H9 (cell line): Measurements from ENCODE around the gene VPS39. TPM values are rescaled to one million over a fixed set of nuclear protein-coding genes. Genes with fewer than 3 reads are reported as not detected.

Experiments used
- DNase-seq: peaks from one replicate; pipeline ENCODE4 v3.0.0-alpha.2; 2017
- H2AFZ ChIP-seq: one replicate; pipeline ENCODE4 v1.6.1; 2013; ENCODE audit warnings: mild to moderate bottlenecking, low read length, control low read depth, moderate library complexity
- H2AK5ac ChIP-seq: 2 replicates; pipeline ENCODE4 v1.6.1; 2013; ENCODE audit warnings: low read length, control low read depth, mixed read lengths; ENCODE audit not compliant: insufficient read length
- H2BK120ac ChIP-seq: one replicate; pipeline ENCODE4 v1.6.1; 2013; ENCODE audit warnings: low read depth, mild to moderate bottlenecking, low read length, control low read depth, inconsistent platforms; ENCODE audit not compliant: poor library complexity, severe bottlenecking
- H2BK12ac ChIP-seq: 2 replicates; pipeline ENCODE4 v1.6.1; 2013; ENCODE audit warnings: low read length, control low read depth, mixed read lengths, low read depth; ENCODE audit not compliant: insufficient read length
- H2BK15ac ChIP-seq: 2 replicates; pipeline ENCODE4 v1.6.1; 2013; ENCODE audit warnings: low read depth, low read length, control low read depth
- H2BK20ac ChIP-seq: one replicate; pipeline ENCODE4 v1.6.1; 2013; ENCODE audit warnings: low read depth, mild to moderate bottlenecking, low read length, control low read depth, inconsistent platforms; ENCODE audit not compliant: poor library complexity, severe bottlenecking
- H2BK5ac ChIP-seq: 2 replicates; pipeline ENCODE4 v1.6.1; 2013; ENCODE audit warnings: low read length, control low read depth, mixed read lengths; ENCODE audit not compliant: insufficient read length
- H3K14ac ChIP-seq: 2 replicates; pipeline ENCODE4 v1.6.1; 2013; ENCODE audit warnings: low read length, control low read depth; ENCODE audit not compliant: insufficient read depth
- H3K18ac ChIP-seq: 2 replicates; pipeline ENCODE4 v1.6.1; 2013; ENCODE audit warnings: low read depth, mild to moderate bottlenecking, mixed read lengths, low read length, control low read depth; ENCODE audit not compliant: insufficient read length
- H3K23ac ChIP-seq: 2 replicates; pipeline ENCODE4 v1.6.1; 2013; ENCODE audit warnings: low read length, control low read depth, mixed read lengths, low read depth; ENCODE audit not compliant: insufficient read length
- H3K23me2 ChIP-seq: 2 replicates; pipeline ENCODE4 v1.6.1; 2013; ENCODE audit warnings: low read depth, mild to moderate bottlenecking, mixed read lengths, low read length, control low read depth; ENCODE audit not compliant: insufficient read length, poor library complexity, severe bottlenecking
- H3K27ac ChIP-seq: 2 replicates; pipeline ENCODE4 v1.5.1; 2013; ENCODE audit warnings: low read length, control low read depth, mixed read lengths, low read depth; ENCODE audit not compliant: insufficient read length
- H3K27me3 ChIP-seq: 2 replicates; pipeline ENCODE4 v1.6.1; 2013; ENCODE audit warnings: low read length, control low read depth, inconsistent platforms; ENCODE audit not compliant: insufficient read depth
- H3K4ac ChIP-seq: 2 replicates; pipeline ENCODE4 v1.6.1; 2013; ENCODE audit warnings: low read depth, mild to moderate bottlenecking, control low read depth, inconsistent platforms, low read length, moderate library complexity
- H3K4me1 ChIP-seq: 2 replicates; pipeline ENCODE4 v1.6.1; 2013; ENCODE audit warnings: low read length, control low read depth, inconsistent platforms; ENCODE audit not compliant: insufficient read depth
- H3K4me2 ChIP-seq: 2 replicates; pipeline ENCODE4 v1.6.1; 2013; ENCODE audit warnings: low read length, control low read depth, mixed read lengths; ENCODE audit not compliant: insufficient read length, insufficient read depth
- H3K56ac ChIP-seq: 2 replicates; pipeline ENCODE4 v1.6.1; 2013; ENCODE audit warnings: low read depth, mild to moderate bottlenecking, mixed read lengths, low read length, control low read depth; ENCODE audit not compliant: insufficient read length
- H3K79me1 ChIP-seq: 2 replicates; pipeline ENCODE4 v1.6.1; 2013; ENCODE audit warnings: low read depth, mild to moderate bottlenecking, moderate library complexity, low read length, control low read depth, inconsistent platforms; ENCODE audit not compliant: insufficient read depth, poor library complexity, severe bottlenecking
- H3K79me2 ChIP-seq: 2 replicates; pipeline ENCODE4 v1.6.1; 2013; ENCODE audit warnings: low read length, control low read depth, inconsistent platforms; ENCODE audit not compliant: insufficient read depth
- H3K9ac ChIP-seq: 2 replicates; pipeline ENCODE4 v1.6.1; 2013; ENCODE audit warnings: low read length, control low read depth, mixed read lengths; ENCODE audit not compliant: insufficient read length; ENCODE audit errors: extremely low read depth
- H3K9me3 ChIP-seq: one replicate; pipeline ENCODE4 v1.6.1; 2013; ENCODE audit warnings: low read depth, low read length, inconsistent platforms; ENCODE audit not compliant: control insufficient read depth
- H3T11ph ChIP-seq: one replicate; pipeline ENCODE4 v1.6.1; 2013; ENCODE audit warnings: mild to moderate bottlenecking, low read length, control low read depth, inconsistent platforms
- H4K20me1 ChIP-seq: one replicate; pipeline ENCODE4 v1.6.1; 2013; ENCODE audit not compliant: control insufficient read depth, insufficient read length, insufficient read depth
- H4K5ac ChIP-seq: 2 replicates; pipeline ENCODE4 v1.6.1; 2013; ENCODE audit warnings: low read depth, mild to moderate bottlenecking, mixed read lengths, low read length, control low read depth; ENCODE audit not compliant: insufficient read length
- H4K8ac ChIP-seq: replicated peaks from 2 replicates; pipeline ENCODE4 v1.6.1; 2013; ENCODE audit warnings: low read length, control low read depth, mixed read lengths, low read depth; ENCODE audit not compliant: insufficient read length
- H4K91ac ChIP-seq: 2 replicates; pipeline ENCODE4 v1.6.1; 2013; ENCODE audit warnings: low read depth, mild to moderate bottlenecking, moderate library complexity, mixed read lengths, low read length, control low read depth; ENCODE audit not compliant: insufficient read length
- H3K27ac Mint-ChIP-seq, 3 experiments: 2 replicates in 2 of 3; 3 replicates in 1 of 3; pipeline ENCODE4 v1.8.0; 2020 to 2021; ENCODE audit warnings: mixed read lengths in 3 of 3, mild to moderate bottlenecking in 1 of 3, moderate library complexity in 1 of 3
- H3K27me3 Mint-ChIP-seq: 2 replicates; pipeline ENCODE4 v1.8.0; 2021; ENCODE audit warnings: low read depth, mild to moderate bottlenecking, moderate library complexity, mixed read lengths
- H3K36me3 Mint-ChIP-seq, 3 experiments: 2 replicates in 2 of 3; 3 replicates in 1 of 3; pipeline ENCODE4 v1.8.0; 2020 to 2021; ENCODE audit warnings: low read depth in 3 of 3, mixed read lengths in 3 of 3; ENCODE audit not compliant: insufficient read depth in 1 of 3
- H3K4me1 Mint-ChIP-seq, 2 experiments: 2 replicates each; pipeline ENCODE4 v1.8.0; 2020; ENCODE audit warnings: mixed read lengths in 2 of 2
- H3K4me3 Mint-ChIP-seq, 2 experiments: 2 replicates in 1 of 2; 3 replicates in 1 of 2; pipeline ENCODE4 v1.8.0; 2020 to 2021; ENCODE audit warnings: mild to moderate bottlenecking in 2 of 2, mixed read lengths in 2 of 2, moderate library complexity in 1 of 2
- H3K9me3 Mint-ChIP-seq, 2 experiments: 2 replicates in 1 of 2; 3 replicates in 1 of 2; pipeline ENCODE4 v1.8.0; 2020; ENCODE audit warnings: mild to moderate bottlenecking in 2 of 2, mixed read lengths in 2 of 2, moderate library complexity in 1 of 2
- CTCF ChIP-seq: fragments of 200-600 bp; sonication (generic); conservative IDR thresholded peaks from 3 replicates; pipeline ENCODE4 v1.8.0; 2021; ENCODE audit warnings: antibody characterized with exemption, mild to moderate bottlenecking
- WGBS: extraction: QIAGEN DNeasy Blood & Tissue Kit; methylation state at CpG from one replicate; pipeline ENCODE4 v1.1.7; 2013; ENCODE audit warnings: missing lambda C conversion rate, low lambda C conversion rate, mixed read lengths; ENCODE audit not compliant: insufficient read length; ENCODE audit errors: extremely low coverage; 5-methylcytosine and 5-hydroxymethylcytosine counted together
- total RNA-seq: library from RNA; stranded (reverse); gene quantifications from 2 replicates; pipeline ENCODE4 v1.2.1, GENCODE V29; 2021

Gene VPS39
- total RNA-seq, 1 experiment from 2014 or later = 48.6 TPM

- no peak overlapping the region for H3K14ac ChIP-seq
- peaks cover 20 to 61% (median 56%) of the 10 kb centered on the region in 3 experiments; a peak in 6 of 7 replicates for H3K36me3 Mint-ChIP-seq
- TF ChIP-seq CTCF = peak; percentile 22; the same call in 1 of the 3 replicates
These were observed 8.1 kb upstream of the VPS39 start for GRCh38 chr15:42215913-42216829.

More at GRCh38 chr15:42215913-42216829, 8.1 kb upstream of the VPS39 start:
- Histone ChIP-seq H3K4me1 (no peaks in the 10 kb centered on the region), H3K18ac (no peak overlapping the region), H2AK5ac (no peak overlapping the region), H3K9me3 (no peaks in the 10 kb centered on the region), H2BK15ac (no peak overlapping the region), H4K8ac (no peak overlapping the region), H2AFZ (no peak overlapping the region), H2BK5ac (no peak overlapping the region), H3T11ph (no peak overlapping the region), H2BK12ac (no peak overlapping the region), H2BK120ac (no peak overlapping the region), H4K20me1 (no peaks in the 10 kb centered on the region), H3K56ac (no peak overlapping the region), H3K23me2 (no peaks in the 10 kb centered on the region), H3K9ac (no peak overlapping the region), H3K27ac (no peak overlapping the region), H2BK20ac (no peak overlapping the region), H3K4me2 (no peak overlapping the region), H3K79me2 (no peaks in the 10 kb centered on the region), H4K91ac (no peak overlapping the region), H4K5ac (no peak overlapping the region), H3K27me3 (no peaks in the 10 kb centered on the region), H3K79me1 (peaks cover 3% of the 10 kb centered on the region), H3K23ac (no peak overlapping the region), H3K4ac (no peak overlapping the region)
- Mint-ChIP-seq H3K4me3 (no peak overlapping the region), H3K27me3 (no peaks in the 10 kb centered on the region), H3K27ac (no peak overlapping the region), H3K4me1 (no peaks in the 10 kb centered on the region), H3K9me3 (no peaks in the 10 kb centered on the region)
- WGBS = no CpG with 5 or more reads among the region's 4 CpGs
- DNase-seq = no peak
